K562 (cell line): ENCODE measurements around the gene SFXN5. TPM values are rescaled to one million over a fixed set of nuclear protein-coding genes. Genes with fewer than 3 reads are reported as not detected.

Experiments
- ATF1 ChIP-seq, 2 experiments: fragments of 450-650 bp in 1 of 2; IDR thresholded peaks; 2 replicates each; pipeline ENCODE4 v1.6.1; 2016; ENCODE audit warnings: missing compliant biosample characterization in 1 of 2, missing genetic modification characterization in 1 of 2
- EP300 ChIP-seq: IDR thresholded peaks from 2 replicates; pipeline ENCODE4 v1.6.1; 2012; ENCODE audit warnings: low read length, improper control_type of control experiment
- FOSL1 ChIP-seq: fragments of 200-800 bp; sonication (Bioruptor generic); conservative IDR thresholded peaks from 2 replicates; pipeline ENCODE4 v1.6.1; 2016; ENCODE audit warnings: missing genetic modification characterization, missing compliant biosample characterization
- NCOA1 ChIP-seq: fragments of 450-650 bp; IDR thresholded peaks from 2 replicates; pipeline ENCODE4 v1.6.1; 2016; ENCODE audit warnings: low read depth
- RBBP5 ChIP-seq: fragments of 200-600 bp; sonication (generic); IDR thresholded peaks from 2 replicates; pipeline ENCODE4 v1.6.1; 2012; ENCODE audit warnings: borderline replicate concordance, mild to moderate bottlenecking, low read length, control low read depth, inconsistent platforms; ENCODE audit not compliant: insufficient read depth, poor library complexity, severe bottlenecking
- ZBTB7A ChIP-seq: IDR thresholded peaks from 2 replicates; pipeline ENCODE4 v1.6.1; 2011; ENCODE audit warnings: low read depth, mild to moderate bottlenecking, low read length, moderate library complexity, borderline replicate concordance; ENCODE audit not compliant: control insufficient read depth
- ZNF253 ChIP-seq: fragments of 250-450 bp; sonication (Bioruptor Pico); conservative IDR thresholded peaks from 2 replicates; pipeline ENCODE4 v1.6.1; 2021; ENCODE audit warnings: mild to moderate bottlenecking
- ZNF644 ChIP-seq: fragments of 200-800 bp; sonication (Bioruptor generic); IDR thresholded peaks from 2 replicates; pipeline ENCODE4 v1.6.1; 2016; ENCODE audit warnings: low read depth, missing genetic modification characterization, missing compliant biosample characterization
- ZNF75A ChIP-seq: fragments of 450-650 bp; formaldehyde crosslinking; IDR thresholded peaks from 2 replicates; pipeline ENCODE4 v1.4.0; 2020; ENCODE audit warnings: mild to moderate bottlenecking
- polyA plus RNA-seq, 8 experiments: library from polyadenylated mRNA; depleted of rRNA in 4 of 8; stranded (reverse) in 5 of 8; unstranded in 3 of 8; fragments of >200 nt; fragmentation: Nextera tagmentation in 2 of 8; fragmentation: Illumina TruSeq in 1 of 8; extraction: Ambion mirVana in 2 of 8; extraction: Trizol in 1 of 8; gene quantifications; 2 replicates each; pipeline versions ENCODE4 v1.2.1 to v1.2.3, GENCODE V29; 2011 to 2014; ENCODE audit warnings: inconsistent platforms in 1 of 8, missing spikeins in 1 of 8
- total RNA-seq, 7 experiments: library from RNA; depleted of rRNA in 6 of 7; stranded (reverse); fragments of >200 nt in 6 of 7; fragmentation: Illumina TruSeq in 2 of 7; extraction: Trizol in 2 of 7; gene quantifications; 2 replicates each; pipeline versions ENCODE4 v1.2.1 to v1.2.3, GENCODE V29; 2011 to 2021; ENCODE audit warnings: low replicate concordance in 1 of 7
- TF ChIP-seq, protein P1 (sequence below), 2 experiments: fragments of 150-350 bp in 1 of 2; IDR thresholded peaks; 2 replicates each; pipeline ENCODE4 v1.6.1; 2012 to 2016; ENCODE audit warnings: low read depth in 2 of 2, low read length in 2 of 2, mild to moderate bottlenecking in 1 of 2, moderate library complexity in 1 of 2
- TF ChIP-seq, protein P2 (sequence below): IDR thresholded peaks from 2 replicates; pipeline ENCODE4 v1.6.1; 2011; ENCODE audit warnings: borderline replicate concordance, low read depth, mild to moderate bottlenecking, moderate library complexity, low read length; ENCODE audit not compliant: insufficient read depth, poor library complexity, severe bottlenecking
- TF ChIP-seq, protein P3 (sequence below): fragments of 450-650 bp; IDR thresholded peaks from 2 replicates; pipeline ENCODE4 v1.6.1; 2017; ENCODE audit warnings: antibody characterized with exemption
- TF ChIP-seq, protein P4 (sequence below), 2 experiments: fragments of 200-800 bp in 1 of 2; sonication (Bioruptor generic) in 1 of 2; sonication (generic) in 1 of 2; formaldehyde crosslinking in 1 of 2; IDR thresholded peaks in 1 of 2; conservative IDR thresholded peaks in 1 of 2; 2 replicates each; pipeline versions ENCODE4 v1.5.0 to v1.6.1; 2016 to 2020; ENCODE audit warnings: missing compliant biosample characterization in 1 of 2, missing genetic modification characterization in 1 of 2, missing genetic modification reagents in 1 of 2
- TF ChIP-seq, protein P5 (sequence below): fragments of 450-650 bp; IDR thresholded peaks from 2 replicates; pipeline ENCODE4 v1.7.0; 2016; ENCODE audit warnings: borderline replicate concordance

SFXN5 gene
- total and polyA plus RNA-seq, 9 of the 15 experiments (the other 6 are each of a cell fraction or from before 2014, with no cell fraction given): 8.3 to 22.6 (median 16.0) TPM

DNA sequence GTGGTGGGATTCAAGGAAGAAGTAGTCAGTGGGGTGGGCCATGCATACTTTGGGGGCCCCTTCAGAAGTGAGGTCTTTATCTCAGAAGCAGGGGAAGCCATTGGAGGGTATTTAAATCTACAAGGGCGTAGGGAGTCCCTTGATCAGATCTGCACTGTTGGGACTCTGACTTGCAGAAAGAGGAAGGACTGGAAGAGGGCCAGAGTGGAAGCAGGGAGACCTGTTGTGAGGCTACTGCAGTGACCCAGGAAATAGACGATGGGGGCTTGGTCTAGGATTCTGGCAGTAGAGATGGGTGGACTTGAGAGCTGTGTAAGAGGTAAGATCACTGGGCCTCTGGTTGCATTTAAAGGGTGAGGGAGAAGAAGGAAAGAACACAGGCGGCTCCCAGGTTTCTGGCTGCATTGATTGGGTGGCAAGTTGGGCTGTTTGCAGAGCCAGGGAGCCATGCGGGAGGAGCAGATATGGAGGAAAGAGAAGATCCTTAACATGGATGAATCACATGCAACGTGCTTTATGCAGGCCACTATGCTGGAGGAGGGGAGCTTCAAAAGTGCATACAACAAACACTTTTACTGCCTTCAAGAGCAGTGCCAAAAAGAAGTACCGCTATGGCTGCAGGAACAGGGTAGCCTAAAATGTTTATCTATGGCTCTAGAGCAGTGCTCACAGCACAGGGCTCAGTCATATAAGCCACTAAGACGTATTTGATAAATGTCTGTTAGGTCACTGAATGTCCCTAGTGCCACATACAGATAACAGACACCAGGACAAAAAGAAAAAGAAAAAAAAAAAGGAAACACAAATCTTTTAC, 2.3 kb downstream of the SFXN5 start (continued):
- TF ChIP-seq, protein P1, sequence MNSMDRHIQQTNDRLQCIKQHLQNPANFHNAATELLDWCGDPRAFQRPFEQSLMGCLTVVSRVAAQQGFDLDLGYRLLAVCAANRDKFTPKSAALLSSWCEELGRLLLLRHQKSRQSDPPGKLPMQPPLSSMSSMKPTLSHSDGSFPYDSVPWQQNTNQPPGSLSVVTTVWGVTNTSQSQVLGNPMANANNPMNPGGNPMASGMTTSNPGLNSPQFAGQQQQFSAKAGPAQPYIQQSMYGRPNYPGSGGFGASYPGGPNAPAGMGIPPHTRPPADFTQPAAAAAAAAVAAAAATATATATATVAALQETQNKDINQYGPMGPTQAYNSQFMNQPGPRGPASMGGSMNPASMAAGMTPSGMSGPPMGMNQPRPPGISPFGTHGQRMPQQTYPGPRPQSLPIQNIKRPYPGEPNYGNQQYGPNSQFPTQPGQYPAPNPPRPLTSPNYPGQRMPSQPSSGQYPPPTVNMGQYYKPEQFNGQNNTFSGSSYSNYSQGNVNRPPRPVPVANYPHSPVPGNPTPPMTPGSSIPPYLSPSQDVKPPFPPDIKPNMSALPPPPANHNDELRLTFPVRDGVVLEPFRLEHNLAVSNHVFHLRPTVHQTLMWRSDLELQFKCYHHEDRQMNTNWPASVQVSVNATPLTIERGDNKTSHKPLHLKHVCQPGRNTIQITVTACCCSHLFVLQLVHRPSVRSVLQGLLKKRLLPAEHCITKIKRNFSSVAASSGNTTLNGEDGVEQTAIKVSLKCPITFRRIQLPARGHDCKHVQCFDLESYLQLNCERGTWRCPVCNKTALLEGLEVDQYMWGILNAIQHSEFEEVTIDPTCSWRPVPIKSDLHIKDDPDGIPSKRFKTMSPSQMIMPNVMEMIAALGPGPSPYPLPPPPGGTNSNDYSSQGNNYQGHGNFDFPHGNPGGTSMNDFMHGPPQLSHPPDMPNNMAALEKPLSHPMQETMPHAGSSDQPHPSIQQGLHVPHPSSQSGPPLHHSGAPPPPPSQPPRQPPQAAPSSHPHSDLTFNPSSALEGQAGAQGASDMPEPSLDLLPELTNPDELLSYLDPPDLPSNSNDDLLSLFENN (IDR thresholded peaks at IDR 0.05; ENCODE audit: low read depth in 2 of 2, low read length in 2 of 2): no peak
- TF ChIP-seq, protein P2, sequence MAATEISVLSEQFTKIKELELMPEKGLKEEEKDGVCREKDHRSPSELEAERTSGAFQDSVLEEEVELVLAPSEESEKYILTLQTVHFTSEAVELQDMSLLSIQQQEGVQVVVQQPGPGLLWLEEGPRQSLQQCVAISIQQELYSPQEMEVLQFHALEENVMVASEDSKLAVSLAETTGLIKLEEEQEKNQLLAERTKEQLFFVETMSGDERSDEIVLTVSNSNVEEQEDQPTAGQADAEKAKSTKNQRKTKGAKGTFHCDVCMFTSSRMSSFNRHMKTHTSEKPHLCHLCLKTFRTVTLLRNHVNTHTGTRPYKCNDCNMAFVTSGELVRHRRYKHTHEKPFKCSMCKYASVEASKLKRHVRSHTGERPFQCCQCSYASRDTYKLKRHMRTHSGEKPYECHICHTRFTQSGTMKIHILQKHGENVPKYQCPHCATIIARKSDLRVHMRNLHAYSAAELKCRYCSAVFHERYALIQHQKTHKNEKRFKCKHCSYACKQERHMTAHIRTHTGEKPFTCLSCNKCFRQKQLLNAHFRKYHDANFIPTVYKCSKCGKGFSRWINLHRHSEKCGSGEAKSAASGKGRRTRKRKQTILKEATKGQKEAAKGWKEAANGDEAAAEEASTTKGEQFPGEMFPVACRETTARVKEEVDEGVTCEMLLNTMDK: no peak
- TF ChIP-seq, protein P3, sequence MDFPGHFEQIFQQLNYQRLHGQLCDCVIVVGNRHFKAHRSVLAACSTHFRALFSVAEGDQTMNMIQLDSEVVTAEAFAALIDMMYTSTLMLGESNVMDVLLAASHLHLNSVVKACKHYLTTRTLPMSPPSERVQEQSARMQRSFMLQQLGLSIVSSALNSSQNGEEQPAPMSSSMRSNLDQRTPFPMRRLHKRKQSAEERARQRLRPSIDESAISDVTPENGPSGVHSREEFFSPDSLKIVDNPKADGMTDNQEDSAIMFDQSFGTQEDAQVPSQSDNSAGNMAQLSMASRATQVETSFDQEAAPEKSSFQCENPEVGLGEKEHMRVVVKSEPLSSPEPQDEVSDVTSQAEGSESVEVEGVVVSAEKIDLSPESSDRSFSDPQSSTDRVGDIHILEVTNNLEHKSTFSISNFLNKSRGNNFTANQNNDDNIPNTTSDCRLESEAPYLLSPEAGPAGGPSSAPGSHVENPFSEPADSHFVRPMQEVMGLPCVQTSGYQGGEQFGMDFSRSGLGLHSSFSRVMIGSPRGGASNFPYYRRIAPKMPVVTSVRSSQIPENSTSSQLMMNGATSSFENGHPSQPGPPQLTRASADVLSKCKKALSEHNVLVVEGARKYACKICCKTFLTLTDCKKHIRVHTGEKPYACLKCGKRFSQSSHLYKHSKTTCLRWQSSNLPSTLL: peak; percentile 79
- TF ChIP-seq ZNF253 (CRISPR knock-in tag) (no peak), FOSL1 (tag) (peak; percentile 58), ATF1 (CRISPR knock-in tag; IDR thresholded peaks at IDR 0.05) (no peak), ATF1 (tag; IDR thresholded peaks at IDR 0.05) (peak; percentile 32; the same call in 1 of the 2 replicates), NCOA1 (no peak), ZBTB7A (peak; percentile 35; the same call in 1 of the 2 replicates), ZNF644 (tag) (no peak), EP300 (peak; percentile 32; the same call in 1 of the 2 replicates), RBBP5 (no peak), ZNF75A (CRISPR knock-in tag) (no peak)
- TF ChIP-seq, protein P4, sequence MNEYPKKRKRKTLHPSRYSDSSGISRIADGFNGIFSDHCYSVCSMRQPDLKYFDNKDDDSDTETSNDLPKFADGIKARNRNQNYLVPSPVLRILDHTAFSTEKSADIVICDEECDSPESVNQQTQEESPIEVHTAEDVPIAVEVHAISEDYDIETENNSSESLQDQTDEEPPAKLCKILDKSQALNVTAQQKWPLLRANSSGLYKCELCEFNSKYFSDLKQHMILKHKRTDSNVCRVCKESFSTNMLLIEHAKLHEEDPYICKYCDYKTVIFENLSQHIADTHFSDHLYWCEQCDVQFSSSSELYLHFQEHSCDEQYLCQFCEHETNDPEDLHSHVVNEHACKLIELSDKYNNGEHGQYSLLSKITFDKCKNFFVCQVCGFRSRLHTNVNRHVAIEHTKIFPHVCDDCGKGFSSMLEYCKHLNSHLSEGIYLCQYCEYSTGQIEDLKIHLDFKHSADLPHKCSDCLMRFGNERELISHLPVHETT (CRISPR knock-in tag; conservative IDR thresholded peaks at IDR 0.05 in 1 of 2, IDR thresholded peaks at IDR 0.05 in 1 of 2): no peak
- TF ChIP-seq, protein P5, sequence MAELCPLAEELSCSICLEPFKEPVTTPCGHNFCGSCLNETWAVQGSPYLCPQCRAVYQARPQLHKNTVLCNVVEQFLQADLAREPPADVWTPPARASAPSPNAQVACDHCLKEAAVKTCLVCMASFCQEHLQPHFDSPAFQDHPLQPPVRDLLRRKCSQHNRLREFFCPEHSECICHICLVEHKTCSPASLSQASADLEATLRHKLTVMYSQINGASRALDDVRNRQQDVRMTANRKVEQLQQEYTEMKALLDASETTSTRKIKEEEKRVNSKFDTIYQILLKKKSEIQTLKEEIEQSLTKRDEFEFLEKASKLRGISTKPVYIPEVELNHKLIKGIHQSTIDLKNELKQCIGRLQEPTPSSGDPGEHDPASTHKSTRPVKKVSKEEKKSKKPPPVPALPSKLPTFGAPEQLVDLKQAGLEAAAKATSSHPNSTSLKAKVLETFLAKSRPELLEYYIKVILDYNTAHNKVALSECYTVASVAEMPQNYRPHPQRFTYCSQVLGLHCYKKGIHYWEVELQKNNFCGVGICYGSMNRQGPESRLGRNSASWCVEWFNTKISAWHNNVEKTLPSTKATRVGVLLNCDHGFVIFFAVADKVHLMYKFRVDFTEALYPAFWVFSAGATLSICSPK: no peak
